ENCODE results near the gene GRIN3B.
A peak's percentile ranks its signal among the peaks of the same experiment; 100 is the strongest.

The GRIN3B gene

DNA sequence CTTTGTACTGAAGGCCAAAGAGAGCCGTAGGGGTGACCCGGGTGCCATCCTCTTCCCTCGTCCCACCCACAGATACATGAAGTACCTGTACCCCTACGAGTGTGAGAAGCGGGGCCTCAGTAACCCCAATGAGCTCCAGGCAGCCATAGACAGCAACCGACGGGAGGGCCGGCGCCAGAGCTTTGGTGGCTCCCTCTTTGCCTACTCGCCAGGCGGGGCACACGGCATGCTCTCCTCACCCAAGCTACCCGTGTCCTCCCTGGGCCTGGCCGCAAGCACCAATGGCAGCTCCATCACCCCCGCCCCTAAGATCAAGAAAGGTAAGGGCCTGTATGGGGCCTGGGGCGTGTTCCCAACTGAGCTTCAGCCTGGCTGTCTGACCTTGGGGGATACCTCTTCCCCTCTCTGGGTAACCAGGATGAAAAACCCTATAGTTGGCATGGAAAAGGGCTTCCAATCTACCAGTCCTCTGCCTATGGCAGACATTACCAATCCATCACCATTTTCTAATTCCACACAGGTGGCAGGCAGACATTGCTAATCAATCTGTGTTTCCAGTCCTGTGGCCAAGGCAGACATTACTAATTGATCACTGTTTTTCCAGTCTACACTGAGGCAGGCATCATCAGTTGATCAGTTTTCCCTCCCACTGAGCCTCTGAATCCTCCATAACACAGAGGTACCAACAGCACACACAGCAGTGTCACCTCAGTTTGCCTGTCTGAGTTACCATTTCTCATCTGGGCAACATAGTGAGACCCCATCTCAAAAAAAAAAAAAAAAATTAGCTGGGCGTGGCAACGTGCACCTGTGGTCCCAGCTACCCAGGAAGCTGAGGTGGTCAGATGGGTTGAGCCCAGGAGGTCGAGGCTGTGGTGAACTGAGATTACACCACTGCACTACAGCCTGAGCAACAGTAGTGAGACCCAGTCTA lies 35.2 kb upstream of the GRIN3B start:
- no peak for DNase-seq (ENCODE audit: low read depth in 3 of 3)

- DNase-seq (ENCODE audit: low read depth in 3 of 3): no peak
These were observed 33.6 kb upstream of the GRIN3B start for GRCh38 chr19:966485-967088.

GRCh38 chr19:970695-971094 lies 29.5 kb upstream of the GRIN3B start:
- no peak for DNase-seq (ENCODE audit: low read depth in 3 of 3)

- no peak for DNase-seq (ENCODE audit: low read depth in 3 of 3)
These were observed 28.4 kb upstream of the GRIN3B start for GRCh38 chr19:971795-972194.

GRCh38 chr19:972281-972680 lies 27.9 kb upstream of the GRIN3B start:
- no peak for DNase-seq (ENCODE audit: low read depth in 3 of 3)

GRCh38 chr19:973726-974563 lies 26.3 kb upstream of the GRIN3B start:
- DNase-seq (ENCODE audit: low read depth in 3 of 3): no peak

DNA sequence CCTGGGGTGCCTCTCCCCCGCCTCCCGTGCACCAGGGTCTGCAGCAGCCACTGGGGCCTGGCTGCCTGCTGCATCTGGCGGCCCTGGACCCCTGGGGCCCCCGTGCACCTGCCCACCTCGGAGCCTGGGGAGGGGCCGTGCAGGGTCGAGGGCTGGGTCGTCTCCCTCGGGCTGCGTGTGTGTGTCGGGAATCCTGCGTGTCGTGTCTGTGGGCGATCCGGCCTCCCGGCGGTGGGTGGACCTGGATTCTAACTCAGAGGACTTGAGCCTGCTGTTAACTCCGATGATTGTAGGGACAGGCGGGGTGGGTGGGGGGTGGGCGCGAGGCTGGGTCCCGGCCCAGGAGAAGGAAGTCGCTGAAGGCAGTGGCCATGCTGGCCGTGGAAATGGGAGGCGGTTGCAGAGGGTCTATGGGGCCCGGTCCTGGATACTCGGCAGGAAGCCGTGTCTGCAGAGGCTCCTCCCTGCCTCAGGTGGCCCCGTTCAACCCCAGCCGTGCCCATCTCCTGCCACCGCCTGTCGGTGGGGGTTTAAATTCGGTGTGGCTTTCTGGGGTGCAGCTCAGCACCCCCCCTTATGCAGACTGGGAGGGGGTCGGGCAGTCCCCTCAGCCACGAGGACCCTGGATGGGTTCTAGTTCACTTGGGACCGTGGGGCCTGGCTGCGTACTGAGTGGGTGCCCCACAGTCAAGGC lies 25.5 kb upstream of the GRIN3B start:
- DNase-seq (ENCODE audit: low read depth in 3 of 3): no peak

DNA sequence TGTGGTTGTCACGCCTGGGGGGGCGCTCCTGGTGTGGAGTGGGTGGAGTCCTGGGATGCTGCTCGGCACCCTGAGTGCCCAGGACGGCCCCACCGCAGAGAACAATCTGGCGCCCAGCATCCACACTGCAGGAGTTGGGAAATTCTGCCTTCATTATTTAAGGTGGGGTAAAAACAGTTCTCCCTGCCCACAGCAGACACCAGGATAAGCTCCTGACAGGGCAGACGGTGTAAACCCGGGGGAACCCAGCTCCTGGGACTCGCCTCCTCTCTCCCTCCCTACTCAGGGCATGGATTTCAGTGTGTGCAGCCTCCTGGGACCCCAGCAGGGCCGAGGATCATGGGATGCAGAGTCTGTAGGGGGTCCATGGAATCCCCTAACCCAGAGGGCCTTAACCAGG lies 23.7 kb upstream of the GRIN3B start:
- DNase-seq (ENCODE audit: low read depth in 3 of 3): no peak

DNA sequence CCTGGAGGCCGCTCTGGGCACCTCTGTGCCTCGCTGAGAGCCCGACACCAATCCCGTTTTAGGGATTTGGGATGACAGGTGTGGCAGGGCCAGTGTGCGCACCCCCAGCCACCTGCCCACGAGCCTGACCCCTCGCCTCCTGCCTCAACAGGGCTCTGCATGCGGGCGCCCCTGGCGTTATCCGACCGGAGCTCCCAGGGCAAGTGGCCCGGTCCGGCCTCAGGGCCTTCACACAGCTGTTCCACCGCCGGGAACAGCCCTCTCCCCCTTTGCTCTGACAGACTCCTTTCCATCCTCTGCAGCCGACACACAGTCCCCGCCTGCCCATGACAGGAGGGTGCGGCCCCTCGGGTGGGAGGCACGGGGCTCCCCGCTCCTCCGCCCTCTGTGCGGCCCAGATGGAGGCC lies 23.2 kb upstream of the GRIN3B start:
- no peak for DNase-seq (ENCODE audit: low read depth in 3 of 3)

GRCh38 chr19:979318-979741 lies 20.9 kb upstream of the GRIN3B start:
- DNase-seq (ENCODE audit: low read depth in 3 of 3): no peak

DNA sequence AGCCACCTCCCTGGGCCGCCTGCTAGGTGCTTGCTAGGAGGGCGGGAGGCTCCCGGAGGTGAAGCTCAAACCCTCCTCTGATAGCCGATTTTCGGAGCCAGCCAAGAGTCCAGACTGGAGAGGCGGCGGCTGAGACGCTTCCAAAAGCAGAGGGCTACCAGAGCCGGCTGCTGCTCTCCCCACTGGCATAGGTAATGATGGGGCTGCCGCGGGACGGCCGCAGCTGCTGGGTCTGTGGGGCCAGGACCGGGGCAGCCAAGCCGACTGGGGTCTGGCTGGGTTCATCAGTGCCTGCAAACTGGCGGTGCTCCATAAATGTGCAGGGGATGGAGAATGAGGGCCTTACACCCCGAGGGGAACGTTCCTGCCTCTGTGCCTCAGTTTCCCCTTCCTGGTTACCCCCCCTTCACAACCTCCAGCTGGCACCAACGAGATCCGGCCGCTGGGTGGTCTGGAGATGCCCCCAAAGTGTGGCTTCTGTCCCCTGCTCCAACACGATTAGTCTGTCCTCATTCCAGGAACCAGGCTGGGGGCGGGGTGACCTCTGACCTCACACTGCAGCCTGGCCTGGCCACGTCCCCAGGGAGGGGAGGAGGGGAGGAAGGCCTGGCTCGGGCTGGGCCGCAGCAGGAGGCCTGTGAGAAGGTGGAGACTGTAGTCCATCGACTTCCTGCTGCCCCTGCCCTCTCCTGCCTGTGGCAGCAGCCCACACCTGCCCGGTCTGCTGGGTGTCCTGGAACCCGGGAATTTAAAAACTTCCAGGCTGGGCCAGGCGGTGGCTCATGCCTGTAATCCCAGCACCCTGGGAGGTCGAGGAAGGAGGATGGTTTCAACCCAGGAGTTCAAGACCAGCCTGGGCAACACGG lies 19.9 kb upstream of the GRIN3B start:
- DNase-seq (ENCODE audit: low read depth in 3 of 3): no peak

DNA sequence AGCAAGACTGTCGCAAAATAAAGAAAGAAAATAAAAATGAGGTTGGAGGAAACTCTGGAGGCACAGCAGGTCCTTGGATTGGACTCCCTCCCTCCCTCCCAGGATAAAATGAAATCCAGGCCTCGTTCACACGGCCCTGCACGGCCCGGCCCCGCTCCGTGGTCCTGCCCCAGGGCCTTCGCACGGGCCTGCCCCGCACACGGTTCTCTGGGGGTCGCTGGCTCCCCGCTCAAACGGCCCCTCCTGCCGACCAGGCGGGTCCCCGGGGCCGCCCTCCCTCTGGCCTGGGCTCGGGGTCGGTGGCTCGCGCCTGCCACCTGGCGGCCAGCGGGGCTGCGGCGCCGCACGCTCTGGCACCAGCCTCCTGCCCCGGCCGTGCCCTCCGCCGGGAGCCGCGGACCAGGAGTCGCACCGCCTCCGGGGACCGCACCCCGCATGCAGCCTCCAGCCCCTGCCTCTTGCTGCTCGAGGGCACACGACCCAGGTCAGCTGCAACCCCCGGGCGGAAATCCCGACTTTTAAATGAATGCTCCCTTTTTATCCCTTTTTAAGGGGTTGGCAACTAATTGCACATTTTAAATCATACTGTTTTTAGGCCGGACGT lies 17.6 kb upstream of the GRIN3B start:
- DNase-seq (ENCODE audit: low read depth in 3 of 3): peak; percentile 54 to 65 (median 58)

DNA sequence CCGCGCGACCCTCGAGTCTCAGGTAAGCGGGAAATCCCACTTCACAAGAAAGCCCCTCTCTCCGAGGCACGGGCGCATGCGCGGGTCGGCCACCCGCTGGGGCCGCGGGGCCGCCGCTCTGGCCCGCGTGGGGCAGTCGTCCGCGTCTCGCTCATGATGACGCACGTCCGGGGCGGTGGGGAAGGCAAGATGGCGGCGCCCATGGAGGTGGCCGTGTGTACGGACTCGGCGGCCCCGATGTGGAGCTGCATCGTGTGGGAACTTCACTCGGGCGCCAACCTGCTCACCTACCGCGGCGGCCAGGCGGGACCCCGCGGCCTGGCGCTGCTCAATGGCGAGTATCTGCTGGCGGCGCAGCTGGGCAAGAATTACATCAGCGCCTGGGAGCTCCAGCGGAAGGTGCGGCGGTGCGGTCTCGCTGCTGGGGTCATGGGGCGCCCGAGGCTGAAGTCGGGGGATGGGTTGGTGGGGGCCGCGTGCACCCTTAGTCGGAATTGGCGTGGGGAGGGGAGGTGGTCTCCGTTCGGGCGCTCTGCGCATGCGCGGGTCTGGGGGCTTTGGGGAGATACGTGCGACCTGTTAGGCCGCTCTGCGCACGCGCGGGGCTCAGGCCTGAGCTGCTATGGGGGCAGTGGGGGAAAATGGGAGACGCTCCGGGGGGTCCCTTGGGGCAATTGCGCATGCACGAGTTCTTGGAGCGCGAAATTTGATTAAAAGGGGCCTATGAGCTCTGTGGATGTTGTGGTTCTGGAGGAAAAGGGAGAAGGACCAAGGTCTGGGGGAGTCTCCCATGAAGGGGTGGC lies 15.9 kb upstream of the GRIN3B start, which contains the start of gene WDR18:
Gene WDR18 (plus strand): TSS at position 181 of the 803 bp plus-strand sequence. CDS start 9 bp downstream, at position 190.
- peak; percentile 79 to 83 (median 81) for DNase-seq (ENCODE audit: low read depth in 3 of 3)

DNA sequence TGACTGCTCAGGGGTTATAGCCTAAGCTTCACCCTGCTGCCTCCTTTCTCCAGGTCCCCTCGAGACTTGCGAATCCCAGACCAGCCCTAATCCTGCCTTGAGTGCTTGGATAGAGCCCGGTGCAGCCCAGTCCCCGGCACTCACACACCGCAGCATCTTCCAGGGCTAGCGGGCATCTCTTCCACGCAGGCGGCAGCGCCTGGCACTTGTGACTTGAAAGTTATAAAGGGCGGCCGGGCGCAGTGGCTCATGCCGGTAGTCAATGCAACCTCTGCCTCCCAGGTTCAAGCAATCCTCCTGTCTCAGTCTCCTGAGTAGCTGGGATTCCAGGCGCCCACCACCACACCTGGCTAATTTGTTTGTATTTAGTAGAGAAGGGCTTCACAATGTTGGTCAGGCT lies 14.1 kb upstream of the GRIN3B start:
- DNase-seq (ENCODE audit: low read depth in 3 of 3): no peak

DNA sequence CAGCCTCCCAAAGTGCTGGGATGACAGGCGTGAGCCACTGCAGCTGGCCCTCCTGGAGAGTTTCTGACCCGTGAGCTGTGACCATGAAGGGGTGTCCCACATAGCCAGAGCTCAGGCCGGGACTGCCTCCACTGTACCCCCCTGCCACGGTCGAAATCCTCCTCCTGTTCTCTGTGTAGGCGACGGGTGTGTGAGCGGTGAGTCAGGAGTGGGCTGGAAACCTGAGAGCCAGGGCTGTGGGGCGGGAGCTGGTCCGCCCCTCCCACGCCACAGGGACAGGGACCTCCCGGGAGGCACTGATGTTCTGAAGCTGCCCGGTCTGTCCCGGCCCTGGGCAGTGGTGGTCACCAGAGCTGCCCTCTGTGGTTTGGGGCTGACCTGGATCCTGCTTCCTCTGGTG lies 12.1 kb upstream of the GRIN3B start:
- no peak for DNase-seq (ENCODE audit: low read depth in 3 of 3)

DNA sequence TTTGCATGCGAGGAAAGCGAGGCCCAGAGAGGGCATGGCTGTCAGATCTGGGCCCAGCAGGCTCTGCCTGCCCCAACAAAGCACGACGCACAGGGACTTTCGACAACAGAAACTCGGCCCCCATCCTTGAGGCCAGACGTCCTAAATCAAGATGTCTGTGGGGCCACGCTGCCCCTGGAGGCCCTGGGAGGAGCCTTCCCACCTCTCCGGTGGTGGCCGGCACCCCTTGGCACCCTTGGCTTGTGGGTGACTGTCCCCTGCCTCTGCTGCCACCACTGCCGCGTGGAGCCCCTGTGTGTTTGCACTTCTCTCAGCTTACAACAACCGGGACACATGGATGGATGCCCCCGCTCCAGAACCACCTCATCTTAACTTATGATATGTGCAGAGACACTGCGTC lies 11.7 kb upstream of the GRIN3B start:
- DNase-seq (ENCODE audit: low read depth in 3 of 3): no peak

GRCh38 chr19:989381-990081 lies 10.7 kb upstream of the GRIN3B start:
- no peak for DNase-seq (ENCODE audit: low read depth in 3 of 3)

- no peak for DNase-seq (ENCODE audit: low read depth in 3 of 3)
These were observed 10.1 kb upstream of the GRIN3B start for GRCh38 chr19:990119-990571.

GRCh38 chr19:990746-991145 lies 9.5 kb upstream of the GRIN3B start:
- no peak for DNase-seq (ENCODE audit: low read depth in 3 of 3)
